GM12872 (cell line): ENCODE data around the gene IGF2BP2.

Experiments used
- CTCF ChIP-seq: IDR thresholded peaks from 3 replicates; pipeline ENCODE4 v1.5.1; 2011; ENCODE audit warnings: low read depth, mild to moderate bottlenecking, low read length, moderate library complexity; ENCODE audit not compliant: insufficient read depth

Gene IGF2BP2

GRCh38 chr3:185786956-185787877 is 37.6 kb downstream of the IGF2BP2 start:
- TF ChIP-seq CTCF = no peak

- TF ChIP-seq CTCF = no peak
These were observed 40.5 kb downstream of the IGF2BP2 start for GRCh38 chr3:185784317-185784716.

- no peak for TF ChIP-seq CTCF
These were observed 43.1 kb downstream of the IGF2BP2 start for GRCh38 chr3:185781759-185782158.

GRCh38 chr3:185779461-185779860 is 45.4 kb downstream of the IGF2BP2 start:
- no peak for TF ChIP-seq CTCF

- TF ChIP-seq CTCF = no peak
These were observed 46.0 kb downstream of the IGF2BP2 start for GRCh38 chr3:185778821-185779220.

GRCh38 chr3:185778094-185778493 is 46.7 kb downstream of the IGF2BP2 start:
- no peak for TF ChIP-seq CTCF

GRCh38 chr3:185770109-185770508 is 54.7 kb downstream of the IGF2BP2 start:
- no peak for TF ChIP-seq CTCF
